Measurements from ENCODE around the gene CHST8. TPM values are rescaled to one million over a fixed set of nuclear protein-coding genes. Genes with fewer than 3 reads are reported as not detected.

Gene CHST8
- total and polyA plus RNA-seq, 2 of the 13 experiments (the other 11 are each of a cell fraction or from before 2014, with no cell fraction given) = not detected

DNA sequence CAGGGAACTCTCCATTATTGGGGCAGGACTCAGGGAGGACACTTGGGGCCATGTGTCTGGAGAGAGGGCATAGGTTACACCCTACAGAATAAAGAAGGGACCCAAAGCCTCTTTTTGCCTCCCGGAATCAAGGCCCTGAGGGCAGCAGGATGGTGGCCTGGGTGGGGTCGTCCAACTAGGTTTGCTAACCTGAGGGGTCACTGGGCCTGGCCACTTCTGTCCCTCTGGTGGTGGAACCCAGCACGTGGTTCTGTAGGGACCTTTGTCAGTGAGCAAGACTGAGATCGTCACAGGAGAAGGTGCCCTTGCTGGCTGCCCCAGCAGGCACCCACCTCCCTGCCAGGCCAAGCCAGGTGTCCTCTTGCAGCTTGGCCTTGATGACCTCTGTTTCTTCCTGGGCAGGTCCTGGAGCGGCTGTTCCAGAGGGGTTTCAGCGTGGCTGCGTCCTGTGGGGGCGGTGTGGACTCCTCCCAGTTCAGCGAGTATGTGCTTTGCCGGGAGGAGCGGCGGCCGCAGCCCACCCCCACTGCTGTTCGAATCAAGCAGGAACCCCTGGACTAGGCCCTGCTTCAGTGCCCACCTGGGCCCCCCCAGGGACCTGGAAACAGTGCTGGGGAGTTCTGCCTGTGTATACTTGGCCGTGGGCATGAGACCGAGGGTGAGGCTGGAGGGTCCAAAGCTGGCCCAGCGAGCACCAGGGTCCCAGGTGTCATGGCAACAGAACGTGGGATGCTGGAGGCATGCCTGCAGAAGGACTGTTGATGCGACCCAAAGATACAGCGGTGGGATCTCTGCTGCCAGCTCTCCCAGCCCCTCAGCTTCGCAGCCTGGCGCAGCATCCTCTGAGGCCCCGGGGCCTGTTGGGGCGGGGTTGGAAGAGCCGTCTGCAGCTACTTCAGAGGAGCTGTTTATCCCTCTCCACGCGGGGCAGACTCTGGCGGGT lies 190.9 kb downstream of the CHST8 start (continued):
- TF ChIP-seq ZSCAN9 (CRISPR knock-in tag; IDR thresholded peaks at IDR 0.05; ENCODE audit: borderline replicate concordance) = no peak
- no peak for TF ChIP-seq ATAD3A (CRISPR knock-in tag; IDR thresholded peaks at IDR 0.05)
- TF ChIP-seq SOX13 (IDR thresholded peaks at IDR 0.05) = no peak
- no peak for TF ChIP-seq SOX13 (CRISPR knock-in tag; conservative IDR thresholded peaks at IDR 0.05 in 1 of 2, IDR thresholded peaks at IDR 0.05 in 1 of 2)
- TF ChIP-seq SMAD9 (CRISPR knock-in tag; IDR thresholded peaks at IDR 0.05) = no peak
- no peak for TF ChIP-seq TBP (CRISPR knock-in tag; IDR thresholded peaks at IDR 0.05)
- TF ChIP-seq, protein P1, sequence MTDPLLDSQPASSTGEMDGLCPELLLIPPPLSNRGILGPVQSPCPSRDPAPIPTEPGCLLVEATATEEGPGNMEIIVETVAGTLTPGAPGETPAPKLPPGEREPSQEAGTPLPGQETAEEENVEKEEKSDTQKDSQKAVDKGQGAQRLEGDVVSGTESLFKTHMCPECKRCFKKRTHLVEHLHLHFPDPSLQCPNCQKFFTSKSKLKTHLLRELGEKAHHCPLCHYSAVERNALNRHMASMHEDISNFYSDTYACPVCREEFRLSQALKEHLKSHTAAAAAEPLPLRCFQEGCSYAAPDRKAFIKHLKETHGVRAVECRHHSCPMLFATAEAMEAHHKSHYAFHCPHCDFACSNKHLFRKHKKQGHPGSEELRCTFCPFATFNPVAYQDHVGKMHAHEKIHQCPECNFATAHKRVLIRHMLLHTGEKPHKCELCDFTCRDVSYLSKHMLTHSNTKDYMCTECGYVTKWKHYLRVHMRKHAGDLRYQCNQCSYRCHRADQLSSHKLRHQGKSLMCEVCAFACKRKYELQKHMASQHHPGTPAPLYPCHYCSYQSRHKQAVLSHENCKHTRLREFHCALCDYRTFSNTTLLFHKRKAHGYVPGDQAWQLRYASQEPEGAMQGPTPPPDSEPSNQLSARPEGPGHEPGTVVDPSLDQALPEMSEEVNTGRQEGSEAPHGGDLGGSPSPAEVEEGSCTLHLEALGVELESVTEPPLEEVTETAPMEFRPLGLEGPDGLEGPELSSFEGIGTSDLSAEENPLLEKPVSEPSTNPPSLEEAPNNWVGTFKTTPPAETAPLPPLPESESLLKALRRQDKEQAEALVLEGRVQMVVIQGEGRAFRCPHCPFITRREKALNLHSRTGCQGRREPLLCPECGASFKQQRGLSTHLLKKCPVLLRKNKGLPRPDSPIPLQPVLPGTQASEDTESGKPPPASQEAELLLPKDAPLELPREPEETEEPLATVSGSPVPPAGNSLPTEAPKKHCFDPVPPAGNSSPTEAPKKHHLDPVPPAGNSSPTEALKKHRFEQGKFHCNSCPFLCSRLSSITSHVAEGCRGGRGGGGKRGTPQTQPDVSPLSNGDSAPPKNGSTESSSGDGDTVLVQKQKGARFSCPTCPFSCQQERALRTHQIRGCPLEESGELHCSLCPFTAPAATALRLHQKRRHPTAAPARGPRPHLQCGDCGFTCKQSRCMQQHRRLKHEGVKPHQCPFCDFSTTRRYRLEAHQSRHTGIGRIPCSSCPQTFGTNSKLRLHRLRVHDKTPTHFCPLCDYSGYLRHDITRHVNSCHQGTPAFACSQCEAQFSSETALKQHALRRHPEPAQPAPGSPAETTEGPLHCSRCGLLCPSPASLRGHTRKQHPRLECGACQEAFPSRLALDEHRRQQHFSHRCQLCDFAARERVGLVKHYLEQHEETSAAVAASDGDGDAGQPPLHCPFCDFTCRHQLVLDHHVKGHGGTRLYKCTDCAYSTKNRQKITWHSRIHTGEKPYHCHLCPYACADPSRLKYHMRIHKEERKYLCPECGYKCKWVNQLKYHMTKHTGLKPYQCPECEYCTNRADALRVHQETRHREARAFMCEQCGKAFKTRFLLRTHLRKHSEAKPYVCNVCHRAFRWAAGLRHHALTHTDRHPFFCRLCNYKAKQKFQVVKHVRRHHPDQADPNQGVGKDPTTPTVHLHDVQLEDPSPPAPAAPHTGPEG (CRISPR knock-in tag; IDR thresholded peaks at IDR 0.05) = no peak

Measured in HepG2 (cell line).